GM19463 (cell line): ENCODE measurements around the gene DENND10.

Source experiments
- ATAC-seq: cut with Tn5 transposase; IDR thresholded peaks from one replicate; pipeline ENCODE4 v1.9.1; 2021; ENCODE audit warnings: mild to moderate bottlenecking, moderate library complexity; ENCODE audit not compliant: unreplicated experiment

DENND10 gene, protein sequence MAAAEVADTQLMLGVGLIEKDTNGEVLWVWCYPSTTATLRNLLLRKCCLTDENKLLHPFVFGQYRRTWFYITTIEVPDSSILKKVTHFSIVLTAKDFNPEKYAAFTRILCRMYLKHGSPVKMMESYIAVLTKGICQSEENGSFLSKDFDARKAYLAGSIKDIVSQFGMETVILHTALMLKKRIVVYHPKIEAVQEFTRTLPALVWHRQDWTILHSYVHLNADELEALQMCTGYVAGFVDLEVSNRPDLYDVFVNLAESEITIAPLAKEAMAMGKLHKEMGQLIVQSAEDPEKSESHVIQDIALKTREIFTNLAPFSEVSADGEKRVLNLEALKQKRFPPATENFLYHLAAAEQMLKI

DNA sequence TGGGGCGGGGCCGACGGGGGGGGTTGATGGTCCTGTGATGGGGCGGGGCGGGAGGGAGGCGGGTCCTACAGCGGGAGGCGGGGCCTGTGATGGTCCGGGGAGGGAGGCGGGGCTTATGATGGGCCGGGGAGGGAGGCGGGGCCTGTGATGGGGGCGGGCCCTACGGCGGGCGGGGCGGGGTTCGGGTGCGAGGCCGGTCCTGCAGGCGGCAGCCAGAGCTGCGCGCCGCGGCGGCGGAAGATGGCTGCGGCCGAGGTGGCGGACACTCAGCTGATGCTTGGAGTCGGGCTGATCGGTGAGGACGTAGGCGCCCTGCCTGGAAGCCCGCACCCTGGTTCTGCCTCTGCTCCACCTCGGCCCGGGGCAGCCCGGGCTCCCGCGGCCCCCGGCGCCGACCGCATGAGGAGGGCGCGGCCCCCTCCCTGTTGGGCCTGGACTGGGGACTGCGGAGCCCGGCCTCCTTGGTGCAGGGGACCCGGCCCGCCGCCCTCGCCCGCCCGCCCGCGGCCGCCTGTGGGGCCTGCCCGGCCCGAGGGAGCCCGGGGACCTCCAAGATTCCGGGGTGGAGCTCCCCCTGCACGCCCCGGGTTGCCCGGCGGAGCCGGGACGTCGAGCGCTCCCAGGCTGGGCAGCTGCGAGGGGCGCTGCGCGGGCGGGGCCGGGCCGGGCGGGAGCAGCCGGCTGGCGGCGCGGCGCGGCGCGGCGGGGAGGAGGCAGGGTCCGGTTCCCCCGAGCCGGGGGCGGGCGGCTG, at the start of gene DENND10:
TSS of gene DENND10 (plus strand) at position 211 of the 751 bp plus-strand sequence. CDS start at position 241, 30 bp downstream.
- peak; percentile 85 for ATAC-seq

DNA sequence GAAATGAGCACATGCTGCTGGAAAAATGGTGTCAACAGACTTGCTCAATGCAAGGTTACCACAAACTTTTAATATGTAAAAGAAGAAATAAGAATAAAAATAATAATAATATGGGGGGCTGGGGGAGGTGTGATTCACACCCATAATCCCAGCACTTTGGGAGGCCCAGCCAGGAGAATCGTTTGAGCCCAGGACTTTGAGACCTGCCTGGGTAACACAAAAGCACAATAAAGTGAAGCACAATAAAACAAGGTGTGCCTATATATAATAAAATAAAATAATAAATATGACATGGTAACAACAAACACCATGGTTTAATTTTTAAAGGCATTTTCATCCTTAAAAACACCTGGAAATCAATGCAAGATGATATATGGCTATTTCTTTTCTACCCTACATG, 48.4 kb upstream of the DENND10 start:
- no peak for ATAC-seq

GRCh38 chr10:119058010-119058409, 45.9 kb upstream of the DENND10 start:
- ATAC-seq: no peak

- ATAC-seq: no peak
These were observed 44.4 kb upstream of the DENND10 start for GRCh38 chr10:119059557-119059956.

DNA sequence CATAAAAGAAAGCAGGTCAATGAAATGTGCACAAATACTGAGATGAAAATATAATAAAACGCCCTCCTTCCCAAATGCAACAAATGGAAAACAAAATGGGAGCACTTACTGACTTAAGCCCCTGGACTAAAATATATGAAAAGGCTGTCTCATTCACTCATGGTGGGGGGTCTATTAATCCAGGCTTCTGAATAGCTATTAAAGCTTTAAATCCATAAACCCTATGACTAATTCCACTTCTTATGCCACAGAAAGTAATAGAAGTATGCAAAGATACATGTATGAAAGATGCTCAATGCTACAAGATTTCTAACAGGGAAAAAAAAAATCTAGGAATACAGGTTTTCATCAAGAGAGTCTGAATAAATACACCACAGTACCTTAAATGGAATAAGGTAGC, 43.8 kb upstream of the DENND10 start:
- ATAC-seq: no peak

DNA sequence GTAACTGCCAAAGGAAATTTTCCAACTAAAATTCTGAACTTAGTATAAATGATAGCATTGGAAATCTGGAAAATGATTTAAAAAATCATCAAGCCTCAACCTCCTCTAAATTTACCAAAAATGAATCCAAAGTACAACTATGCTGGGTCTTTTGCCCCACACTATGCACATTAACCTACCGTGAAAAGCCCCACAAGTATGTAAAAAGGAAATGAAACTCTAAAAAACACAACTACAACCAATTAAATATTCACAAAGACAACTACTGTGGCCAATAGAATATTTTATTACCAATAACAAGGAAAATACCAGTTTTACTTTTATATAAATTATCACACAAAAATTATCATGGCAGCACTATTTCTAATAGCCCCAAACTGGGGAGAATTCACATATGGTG, 42.6 kb upstream of the DENND10 start:
- no peak for ATAC-seq

DNA sequence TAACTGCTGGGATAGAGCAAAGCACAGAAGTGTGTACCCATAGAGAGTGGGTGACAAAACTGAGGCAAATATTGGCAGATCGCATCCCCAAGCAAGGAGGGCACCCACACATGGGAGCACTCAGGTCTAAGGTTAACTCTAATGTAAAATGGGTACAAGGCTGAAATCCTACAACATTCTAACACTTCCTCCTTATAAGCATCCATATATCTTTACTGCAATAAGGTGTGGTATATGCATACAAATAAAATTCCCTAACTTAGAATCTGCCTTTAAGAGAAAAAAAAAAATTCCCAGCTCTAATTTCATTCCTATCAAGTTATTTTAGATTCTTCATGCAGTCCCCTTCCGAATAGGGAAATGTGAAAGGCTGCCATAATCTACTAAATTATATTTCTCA, 42.0 kb upstream of the DENND10 start:
- no peak for ATAC-seq

DNA sequence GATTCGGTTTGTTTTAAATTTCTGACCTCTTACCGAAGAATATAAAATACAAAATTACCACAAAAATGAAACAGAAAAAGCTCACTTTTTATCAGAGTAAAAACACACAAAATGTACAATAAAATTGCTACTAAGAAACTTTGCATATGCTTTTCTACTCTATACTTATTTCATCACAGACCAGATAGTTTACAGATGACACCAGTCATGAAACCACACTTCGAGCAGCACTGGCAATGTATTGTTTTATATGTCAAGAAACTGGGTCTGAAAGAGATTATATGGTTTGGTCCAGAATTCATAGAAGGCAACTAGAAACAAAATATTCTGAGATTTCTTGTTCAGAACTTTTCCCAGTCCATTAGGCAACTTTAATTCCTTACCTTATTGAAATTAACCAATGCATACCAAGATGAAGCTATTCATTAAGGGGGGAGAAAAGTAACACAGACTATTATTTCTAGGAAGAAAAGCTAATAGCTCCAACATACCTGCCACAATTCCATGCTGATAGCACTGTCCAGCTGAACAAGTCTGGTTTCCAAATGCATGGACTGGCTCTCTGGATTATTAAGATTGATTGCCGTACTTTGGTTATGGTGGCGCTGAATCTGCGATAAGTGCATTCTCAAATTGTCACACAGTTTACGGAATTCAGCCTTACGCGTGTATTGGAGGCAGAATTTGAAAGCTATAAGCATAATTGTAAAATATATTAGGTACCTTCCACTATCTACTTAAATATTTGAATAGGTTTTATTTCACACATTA, 33.3 kb upstream of the DENND10 start:
- ATAC-seq: no peak

- no peak for ATAC-seq
These were observed 30.3 kb upstream of the DENND10 start for GRCh38 chr10:119073584-119073983.

GRCh38 chr10:119078422-119079179, 25.3 kb upstream of the DENND10 start:
- no peak for ATAC-seq

DNA sequence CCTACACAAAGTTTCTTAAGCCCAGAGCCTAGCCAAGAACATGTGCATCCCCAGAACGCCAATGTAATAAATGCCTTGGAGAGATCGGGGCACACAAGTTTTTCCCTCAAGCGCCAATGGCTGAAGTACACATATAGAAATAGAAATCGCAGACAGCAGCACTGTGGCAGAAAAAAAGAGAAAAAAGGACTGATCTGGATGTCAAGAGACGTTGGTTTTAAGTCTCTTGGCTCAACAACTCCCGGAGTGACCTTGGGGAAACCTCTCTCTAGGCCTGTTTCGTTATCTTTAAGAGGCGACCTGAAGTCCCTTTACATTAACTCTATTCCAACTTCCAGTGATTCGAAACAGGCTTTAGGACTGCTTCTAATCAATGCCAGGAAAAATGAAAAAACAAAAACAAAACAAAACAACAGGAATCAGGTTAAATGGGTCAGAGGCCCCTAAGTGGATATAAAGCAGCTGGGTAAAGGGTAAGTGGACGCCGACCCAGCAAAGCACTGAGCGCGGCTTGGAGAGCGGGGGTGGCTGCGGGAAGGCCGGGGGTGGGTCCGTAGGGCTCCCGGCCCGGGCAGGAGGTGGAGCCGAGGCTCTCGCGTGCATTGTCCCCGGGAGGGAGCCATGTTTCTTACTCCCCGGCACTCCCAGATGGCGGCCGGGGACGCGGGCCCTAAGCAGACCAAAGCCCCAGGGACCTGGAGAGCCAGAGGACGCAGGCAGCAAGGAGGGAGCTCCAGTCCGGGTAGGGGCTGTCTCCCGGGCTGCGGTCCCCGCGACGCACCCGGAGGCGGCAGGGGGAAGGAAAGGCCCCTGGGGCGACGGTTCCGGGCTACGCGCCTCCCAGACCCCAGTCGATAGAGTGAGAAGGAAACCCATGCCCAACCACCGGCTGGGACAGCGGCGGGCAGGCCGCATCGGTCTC, 24.1 kb upstream of the DENND10 start:
- peak; percentile 63 for ATAC-seq

- peak; percentile 79 for ATAC-seq
These were observed 23.2 kb upstream of the DENND10 start, which contains the start of gene EIF3A for GRCh38 chr10:119080521-119081259. EIF3A (minus strand) TSS chr10:119080817; CDS start chr10:119080676, 141 bp downstream.

DNA sequence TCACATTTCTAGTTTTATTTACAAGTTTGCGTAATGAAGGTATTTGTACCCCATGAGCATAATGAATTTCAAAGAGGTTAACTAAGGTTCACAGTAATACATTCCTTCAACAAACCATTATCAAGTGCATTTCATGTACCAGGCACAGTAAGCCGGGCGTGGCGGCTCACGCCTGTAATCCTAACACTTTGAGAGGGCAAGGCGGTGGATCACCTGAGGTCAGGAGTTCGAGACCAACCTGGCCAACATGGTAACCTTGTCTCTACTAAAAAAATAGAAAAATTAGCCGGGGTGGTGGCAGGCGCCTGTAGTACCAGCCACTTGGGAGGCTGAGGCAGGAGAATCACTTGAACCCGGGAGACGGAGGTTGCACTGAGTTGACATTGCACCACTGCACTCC, 19.0 kb upstream of the DENND10 start:
- no peak for ATAC-seq

- ATAC-seq: no peak
These were observed 16.5 kb upstream of the DENND10 start for GRCh38 chr10:119087271-119087882.

DNA sequence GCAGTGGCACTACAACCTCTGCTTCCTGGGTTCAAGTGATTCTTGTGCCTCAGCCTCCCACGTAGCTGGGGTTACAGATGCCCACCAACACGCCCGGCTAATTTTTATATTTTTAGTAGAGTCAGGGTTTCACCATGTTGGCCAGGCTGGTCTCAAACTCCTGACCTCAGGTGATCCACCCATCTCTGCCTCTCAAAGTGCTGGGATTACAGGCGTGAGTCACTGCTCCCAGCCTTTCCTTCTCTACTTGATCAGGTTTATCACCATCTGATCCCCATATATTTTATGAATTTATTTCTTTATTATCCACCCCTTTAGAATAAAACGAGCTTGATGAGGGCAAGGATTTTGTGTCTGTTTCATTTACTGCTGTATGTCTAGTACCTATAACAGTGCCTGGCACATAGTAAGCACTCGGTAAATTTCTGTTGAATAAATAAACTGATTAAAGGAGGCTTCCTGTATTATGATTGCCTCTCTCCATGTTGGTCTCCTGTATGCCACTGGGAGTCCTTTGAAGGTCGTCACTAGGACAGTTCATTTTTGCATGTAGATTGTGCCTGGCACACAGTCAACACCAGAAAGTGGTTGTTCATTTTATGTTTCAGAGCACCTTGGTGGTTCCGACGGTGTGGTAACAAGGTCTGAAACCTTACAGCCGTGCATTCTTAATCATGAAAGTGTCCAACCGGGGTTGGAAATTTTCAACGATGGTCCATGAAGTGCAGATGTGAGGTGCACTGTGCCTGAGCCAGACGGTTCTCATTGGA, 13.7 kb upstream of the DENND10 start:
- no peak for ATAC-seq

GRCh38 chr10:119090968-119091367, 12.9 kb upstream of the DENND10 start:
- ATAC-seq: no peak

- no peak for ATAC-seq
These were observed 8.3 kb upstream of the DENND10 start for GRCh38 chr10:119095640-119096039.
